GM12878 (cell line): Measurements from ENCODE around the gene HOXD11. TPM values are rescaled to one million over a fixed set of nuclear protein-coding genes. Genes with fewer than 3 reads are reported as not detected.

ENCODE experiments used
- ATAC-seq: fragments of 200-7000 bp; cut with Tn5 transposase; 3 replicates; pipeline ENCODE4 v1.9.1; 2020; ENCODE audit warnings: mild to moderate bottlenecking, moderate library complexity
- BruUV-seq: library from RNA; stranded (reverse); fragments of 400-500 nt; replicated peaks from 2 replicates; lab custom pipeline; 2021; lab: Mats Ljungman, UMichigan
- CTCF ChIA-PET: fragments of 300-600 bp; sonication (Branson Sonifier 250); formaldehyde crosslinking; extraction: SDS; loops from one replicate; lab custom pipeline; 2021; ENCODE audit warnings: inconsistent platforms; lab: Yijun Ruan, JAX
- POLR2A ChIA-PET: fragments of 350-600 bp; formaldehyde crosslinking; extraction: SDS; loops from one replicate; lab custom pipeline; 2021; ENCODE audit warnings: inconsistent platforms; lab: Charles Lee
- RAD21 ChIA-PET: fragments of 300-600 bp; sonication (Branson Sonifier 250); formaldehyde crosslinking; loops from one replicate; lab custom pipeline; 2023; ENCODE audit warnings: antibody characterized with exemption; ENCODE audit not compliant: unreplicated experiment; lab: Charles Lee
- SMC1A ChIA-PET: fragments of 300-600 bp; sonication (Branson Sonifier 250); formaldehyde crosslinking; loops from one replicate; lab custom pipeline; 2023; ENCODE audit not compliant: unreplicated experiment, uncharacterized antibody; lab: Charles Lee
- DNase-seq: peaks from one replicate; pipeline ENCODE4 v3.0.0-alpha.2; 2011; ENCODE audit warnings: low read depth, low spot score
- FAIRE-seq: peaks from 3 replicates; lab custom pipeline; 2011; peaks lifted over from hg19 to GRCh38; lab: Jason Lieb, UNC
- H2AFZ ChIP-seq: 2 replicates; pipeline ENCODE4 v1.6.0; 2011; ENCODE audit warnings: low read depth, low read length, control low read depth; ENCODE audit not compliant: control insufficient read depth
- H3K27ac ChIP-seq: 2 replicates; pipeline ENCODE4 v1.5.1; 2011; ENCODE audit warnings: control low read depth; ENCODE audit not compliant: control insufficient read depth, insufficient read depth
- H3K27me3 ChIP-seq, 2 experiments: replicated peaks in 1 of 2; 2 replicates each; pipeline versions ENCODE4 v1.6.0 to v1.6.1; 2011; ENCODE audit warnings: low read length in 1 of 2; ENCODE audit not compliant: control insufficient read depth in 2 of 2, insufficient read depth in 2 of 2
- H3K36me3 ChIP-seq, 2 experiments: 2 replicates each; pipeline ENCODE4 v1.5.1; 2011; ENCODE audit warnings: low read length in 1 of 2; ENCODE audit not compliant: control insufficient read depth in 2 of 2, insufficient read depth in 2 of 2
- H3K4me1 ChIP-seq: 2 replicates; pipeline ENCODE4 v1.6.1; 2011; ENCODE audit warnings: mild to moderate bottlenecking, low read length, moderate library complexity, mixed read lengths; ENCODE audit not compliant: control insufficient read depth, insufficient read depth
- H3K4me2 ChIP-seq: 2 replicates; pipeline ENCODE4 v1.6.0; 2011; ENCODE audit warnings: control low read depth; ENCODE audit not compliant: control insufficient read depth, insufficient read depth
- H3K4me3 ChIP-seq: fragments of 200-600 bp; sonication (generic); 2 replicates; pipeline ENCODE4 v1.5.1; 2016
- H3K79me2 ChIP-seq: 2 replicates; pipeline ENCODE4 v1.6.0; 2011; ENCODE audit warnings: low read length; ENCODE audit not compliant: control insufficient read depth, insufficient read depth
- H3K9ac ChIP-seq: 2 replicates; pipeline ENCODE4 v1.8.0; 2011; ENCODE audit warnings: low read length, control low read depth, mixed read lengths; ENCODE audit not compliant: control insufficient read depth, insufficient read depth
- H3K9me3 ChIP-seq: replicated peaks from 3 replicates; pipeline ENCODE4 v1.5.1; 2011; ENCODE audit warnings: mild to moderate bottlenecking, low read length; ENCODE audit not compliant: control insufficient read depth, insufficient read depth
- H4K20me1 ChIP-seq: 2 replicates; pipeline ENCODE4 v1.6.0; 2011; ENCODE audit not compliant: control insufficient read depth, insufficient read depth
- E2F8 ChIP-seq: fragments of 450-650 bp; IDR thresholded peaks from 2 replicates; pipeline ENCODE4 v1.6.1; 2018; ENCODE audit warnings: mild to moderate bottlenecking, low read depth, moderate library complexity; ENCODE audit not compliant: partially characterized antibody
- HDAC2 ChIP-seq: fragments of 200-600 bp; sonication (generic); IDR thresholded peaks from 2 replicates; pipeline ENCODE4 v1.6.1; 2017
- HSF1 ChIP-seq: fragments of 150-350 bp; IDR thresholded peaks from 2 replicates; pipeline ENCODE4 v1.6.1; 2014; ENCODE audit warnings: mild to moderate bottlenecking, low read depth, low read length
- JUNB ChIP-seq: IDR thresholded peaks from 2 replicates; pipeline ENCODE4 v1.6.1; 2016; ENCODE audit warnings: antibody characterized with exemption, mild to moderate bottlenecking
- MEF2B ChIP-seq: fragments of 450-650 bp; IDR thresholded peaks from 2 replicates; pipeline ENCODE4 v1.6.1; 2018; ENCODE audit warnings: mild to moderate bottlenecking, moderate library complexity; ENCODE audit not compliant: partially characterized antibody, poor library complexity, severe bottlenecking
- NFXL1 ChIP-seq: fragments of 450-650 bp; IDR thresholded peaks from 2 replicates; pipeline ENCODE4 v1.6.1; 2017; ENCODE audit warnings: antibody characterized with exemption, mild to moderate bottlenecking, borderline replicate concordance
- NR2C2 ChIP-seq: IDR thresholded peaks from 2 replicates; pipeline ENCODE4 v1.6.1; 2011; ENCODE audit warnings: borderline replicate concordance, low read depth; ENCODE audit not compliant: control insufficient read depth, insufficient read length
- PAX8 ChIP-seq: fragments of 450-650 bp; IDR thresholded peaks from 2 replicates; pipeline ENCODE4 v1.6.1; 2017; ENCODE audit warnings: mild to moderate bottlenecking, moderate library complexity
- SMARCA5 ChIP-seq: fragments of 450-650 bp; IDR thresholded peaks from 2 replicates; pipeline ENCODE4 v1.6.1; 2017; ENCODE audit warnings: mild to moderate bottlenecking
- ZNF217 ChIP-seq: fragments of 450-650 bp; IDR thresholded peaks from 2 replicates; pipeline ENCODE4 v1.6.1; 2017; ENCODE audit warnings: antibody characterized with exemption, mild to moderate bottlenecking
- WGBS: methylation state at CpG from one replicate; pipeline ENCODE4 v1.1.6; 2016; ENCODE audit warnings: low lambda C conversion rate; ENCODE audit not compliant: insufficient replicate concordance, insufficient coverage; ENCODE audit errors: missing lambda C conversion rate; 5-methylcytosine and 5-hydroxymethylcytosine counted together
- in situ Hi-C: fragments of 300-500 bp; cut with MboI; formaldehyde crosslinking; loops from 9 replicates; pipeline ENCODE4 v1.14.3; 2018; ENCODE audit warnings: mixed read lengths
- intact Hi-C: fragments of 100-400 bp; cut with micrococcal nuclease; formaldehyde crosslinking; loops from one replicate; pipeline ENCODE4 v1.14.2; 2022; ENCODE audit not compliant: unreplicated experiment
- polyA plus RNA-seq, 11 experiments: library from polyadenylated mRNA; depleted of rRNA in 4 of 11; unstranded in 6 of 11; stranded (reverse) in 5 of 11; fragments of >200 nt; fragmentation: Nextera tagmentation in 4 of 11; fragmentation: Illumina TruSeq in 1 of 11; extraction: Ambion mirVana in 4 of 11; extraction: Trizol in 1 of 11; gene quantifications; 1 replicate in 1 of 11; 2 replicates in 10 of 11; pipeline versions ENCODE4 v1.2.1 to v1.2.3, GENCODE V29; 2011 to 2016; ENCODE audit warnings: inconsistent platforms in 2 of 11, missing spikeins in 2 of 11, low read depth in 1 of 11
- total RNA-seq, 4 experiments: library from RNA; depleted of rRNA in 3 of 4; stranded (reverse); fragments of >200 nt in 3 of 4; fragmentation: Illumina TruSeq in 1 of 4; extraction: Trizol in 1 of 4; gene quantifications; 2 replicates each; pipeline versions ENCODE4 v1.2.1 to v1.2.3, GENCODE V29; 2013 to 2021

HOXD11 gene
- total and polyA plus RNA-seq, 10 of the 15 experiments (the other 5 are each of a cell fraction or from before 2014, with no cell fraction given) = not detected

- H3K79me2 ChIP-seq = no peaks in the 10 kb centered on the region
- in situ Hi-C loops (loop anchor here (25.0 kb wide), 1 partner anchor 1199 kb away; no protein-coding TSS in a partner anchor), intact Hi-C loops (no loop called here)
- no peak overlapping the region for H3K4me3 ChIP-seq
- ChIA-PET SMC1A (interaction anchor here (1.0 to 5.3 kb wide), 2 partner anchors 317 to 416 kb away, joined by 3 to 58 read pairs; no protein-coding TSS in a partner anchor), CTCF (interaction anchor here (0.9 to 7.3 kb wide), 4 partner anchors 317 to 1011 kb away, joined by 4 to 120 read pairs (median 56); no protein-coding TSS in a partner anchor), RAD21 (interaction anchor here (2.3 to 3.7 kb wide), 2 partner anchors 317 to 416 kb away, joined by 11 to 76 read pairs; no protein-coding TSS in a partner anchor), POLR2A (no interaction called here)
- no peak overlapping the region for H2AFZ ChIP-seq
- H3K9ac ChIP-seq = no peak overlapping the region
- H3K27ac ChIP-seq = no peak overlapping the region
- no peaks in the 10 kb centered on the region for H3K36me3 ChIP-seq
- no TSS peak for BruUV-seq
- no peak overlapping the region for H3K4me2 ChIP-seq
- FAIRE-seq = no peak
- peaks cover 5 to 13% of the 10 kb centered on the region in 2 experiments for H3K27me3 ChIP-seq
- no peaks in the 10 kb centered on the region for H4K20me1 ChIP-seq
- H3K9me3 ChIP-seq = no peaks in the 10 kb centered on the region; the same call in 2 of the 3 replicates
- no peak for TF ChIP-seq HDAC2
- no peak for TF ChIP-seq PAX8
- no peak for TF ChIP-seq E2F8
- no peak for TF ChIP-seq NR2C2
- TF ChIP-seq MEF2B = no peak
- TF ChIP-seq ZNF217 = no peak
- no peak for TF ChIP-seq SMARCA5
- no peak for TF ChIP-seq JUNB
- no peak for TF ChIP-seq HSF1
- TF ChIP-seq NFXL1 = no peak
- ATAC-seq = no peak
- no peaks in the 10 kb centered on the region for H3K4me1 ChIP-seq
- WGBS = 73% methylated on average over 8 of the region's 8 CpGs
- no peak for DNase-seq
These were observed 30.8 kb downstream of the HOXD11 start for GRCh38 chr2:176137906-176138305.
